HG03064 (cell line): ENCODE data around the gene HHIPL2.

ENCODE experiments used
- ATAC-seq: cut with Tn5 transposase; IDR thresholded peaks from one replicate; pipeline ENCODE4 v1.9.1; 2021; ENCODE audit warnings: low read depth; ENCODE audit not compliant: unreplicated experiment

The HHIPL2 gene

DNA sequence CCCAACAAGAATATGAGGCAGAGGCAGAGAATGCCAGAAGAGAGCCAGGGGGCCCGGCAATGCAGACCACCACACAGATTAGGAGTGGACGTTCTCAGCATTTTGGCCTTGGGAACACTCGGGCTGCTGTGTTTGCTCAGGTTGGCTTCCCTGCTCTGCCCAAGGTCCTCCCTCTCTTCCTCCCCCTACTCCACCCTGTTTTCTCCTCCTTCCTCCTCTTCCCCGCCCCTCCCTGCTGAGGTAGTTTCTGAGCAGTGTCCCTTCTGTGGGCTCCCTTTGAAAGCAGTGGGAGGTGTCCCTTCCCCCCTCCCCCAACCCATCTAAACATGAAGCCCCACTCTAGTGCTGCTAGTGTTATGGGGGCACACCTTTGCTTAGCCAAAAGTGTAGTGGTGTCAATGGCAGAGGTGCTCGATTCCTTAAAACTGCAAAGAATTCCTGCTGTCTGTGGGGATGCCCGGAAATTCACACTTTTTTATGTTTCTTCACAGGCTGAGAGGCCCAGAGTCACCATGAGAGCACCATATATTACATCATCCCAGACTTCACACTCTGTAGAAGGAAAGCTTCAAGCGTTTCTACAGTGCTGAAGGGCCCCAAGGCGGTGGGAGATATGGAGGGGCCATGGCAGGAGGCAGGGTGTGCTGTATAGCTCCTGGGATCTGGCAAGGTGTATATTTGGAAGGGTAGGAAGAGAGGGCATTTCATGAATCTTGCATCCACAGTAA lies at the start of gene HHIPL2:
Gene HHIPL2 (minus strand): TSS at position 161 of the 728 bp plus-strand sequence. CDS start 60 bp downstream, at position 101.
- ATAC-seq, result no peak

DNA sequence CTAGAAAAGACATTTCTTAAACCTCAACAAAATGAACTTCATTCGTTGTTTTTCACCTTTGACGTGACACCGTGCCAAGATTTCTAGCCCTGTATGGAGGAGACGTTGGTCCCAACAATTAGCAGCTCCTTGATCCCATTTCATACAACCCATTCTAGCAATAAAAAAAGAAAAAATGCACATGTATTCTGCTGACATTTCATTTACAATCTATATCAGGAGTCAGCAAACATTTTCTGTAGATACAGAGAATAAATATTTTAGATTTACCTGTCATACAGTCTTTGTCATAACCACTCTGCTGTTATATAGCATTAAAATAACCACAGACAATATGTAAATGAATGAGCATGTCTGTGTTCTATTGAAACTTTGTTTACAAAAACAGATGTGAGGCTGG lies 48.8 kb upstream of the HHIPL2 start:
- ATAC-seq, result no peak

DNA sequence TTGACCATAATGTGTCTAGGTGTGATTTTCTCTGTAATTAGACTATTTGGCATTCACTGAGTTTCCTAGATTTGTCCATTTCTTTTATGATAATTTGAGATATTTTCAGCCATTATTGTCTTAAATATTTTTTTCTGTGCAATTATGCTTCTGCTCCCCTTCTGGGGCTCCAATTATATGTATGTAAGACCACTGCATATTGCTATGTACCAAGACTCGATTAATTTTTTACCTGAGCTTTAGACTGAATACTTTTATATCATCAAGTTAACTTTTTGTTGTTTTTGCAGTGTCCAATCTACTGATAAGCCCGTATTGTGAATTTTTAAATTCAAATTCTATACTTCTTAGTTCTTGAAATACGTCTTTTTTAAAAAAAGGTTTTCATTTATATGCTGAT lies 46.9 kb upstream of the HHIPL2 start:
- ATAC-seq, result no peak

DNA sequence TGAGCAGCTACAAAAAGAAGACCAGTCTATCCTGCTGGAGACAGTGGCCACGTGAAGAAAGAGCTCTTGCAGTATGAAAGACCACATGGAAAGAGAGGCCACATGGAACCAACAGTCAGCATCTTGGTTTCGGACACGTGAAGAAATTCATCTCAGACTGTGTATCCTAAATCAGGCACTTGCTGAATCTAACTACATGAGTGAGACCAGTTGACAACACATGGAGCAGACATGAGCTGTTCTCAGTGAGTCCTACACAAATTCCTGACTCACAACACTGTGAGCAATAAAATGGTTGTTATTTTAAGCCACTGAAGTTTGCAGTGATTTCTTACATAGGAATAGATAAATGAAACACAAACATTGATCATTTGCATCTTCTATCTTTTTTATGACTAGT lies 44.3 kb upstream of the HHIPL2 start:
- ATAC-seq, result no peak

DNA sequence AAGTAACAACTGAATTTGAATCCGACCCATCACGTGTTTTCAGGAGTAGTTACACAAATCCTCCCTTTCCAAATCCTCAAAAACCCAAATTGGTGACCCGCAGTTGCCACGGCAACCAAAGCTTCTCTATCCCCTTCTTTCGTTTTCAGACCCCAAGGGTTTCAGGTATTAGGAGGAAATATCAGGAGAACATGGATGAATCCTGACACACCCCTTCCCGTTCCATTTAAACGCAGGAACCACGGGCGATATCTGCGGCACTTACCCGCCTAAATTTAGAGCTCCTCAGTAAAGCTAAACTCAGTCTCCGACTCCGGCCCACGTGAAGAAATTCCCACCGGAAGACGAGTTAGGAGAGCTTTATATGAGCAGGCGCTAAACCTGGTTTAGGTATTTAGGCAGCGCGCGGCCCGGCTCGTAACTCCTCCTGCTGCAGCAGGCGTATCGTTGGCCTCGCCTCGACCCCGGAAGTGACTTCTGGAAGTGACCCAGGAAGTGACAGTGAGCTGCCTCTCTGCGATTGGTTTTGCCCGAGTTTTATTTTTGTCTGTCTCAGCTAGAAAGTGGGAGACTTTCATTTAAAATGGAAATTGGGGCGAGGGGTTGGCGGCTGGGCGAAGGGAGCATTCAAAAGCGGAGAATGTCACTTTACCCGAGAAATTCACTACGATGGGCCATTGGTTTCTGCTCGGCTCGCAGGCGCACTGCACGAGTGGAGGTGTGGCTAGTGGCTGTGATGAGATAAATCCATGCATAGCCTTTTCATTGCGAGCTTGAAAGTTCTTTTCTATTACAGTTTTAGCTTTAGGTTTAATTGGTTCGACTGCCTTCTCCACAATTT lies 41.8 kb upstream of the HHIPL2 start, which contains the start of gene TAF1A:
Gene TAF1A (minus strand): TSS at position 472 of the 841 bp plus-strand sequence.
- peak; percentile 99 for ATAC-seq

DNA sequence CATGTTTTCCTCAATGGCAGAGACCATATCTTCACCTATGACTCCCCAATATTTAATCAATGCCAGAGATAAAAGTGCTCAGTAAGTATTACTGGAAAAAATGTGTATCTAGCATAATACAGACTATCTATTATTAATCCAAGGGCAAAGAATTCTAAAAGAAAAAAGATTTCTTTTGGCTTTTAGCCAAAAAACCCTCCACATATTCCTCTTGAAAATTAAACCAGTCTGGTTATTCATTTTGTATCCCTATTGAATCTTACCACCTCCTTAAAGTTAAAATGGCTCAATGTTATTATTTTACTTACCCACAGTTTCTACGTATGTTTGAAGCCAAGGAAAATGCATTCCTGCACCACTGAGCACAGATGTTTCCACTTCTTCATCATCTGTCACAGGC lies 40.2 kb upstream of the HHIPL2 start:
- ATAC-seq, result no peak

DNA sequence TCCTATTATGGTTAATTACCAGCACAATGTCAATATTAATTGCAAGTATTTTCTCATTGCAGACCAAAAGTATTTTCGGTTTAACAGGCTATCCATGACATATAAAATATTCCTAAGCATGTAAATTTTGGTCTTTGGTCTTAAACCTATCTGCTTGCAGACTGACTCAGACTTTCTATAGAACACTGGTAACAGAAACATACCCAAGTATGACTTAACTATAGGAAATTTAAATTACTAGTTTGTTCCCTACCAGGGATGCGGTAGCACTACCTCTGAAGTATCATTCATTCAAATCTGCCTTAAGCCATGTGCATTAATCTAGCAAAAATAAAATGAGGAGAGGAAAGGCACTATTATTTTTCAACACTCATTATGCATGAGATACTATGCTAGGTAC lies 38.9 kb upstream of the HHIPL2 start:
- no peak for ATAC-seq

DNA sequence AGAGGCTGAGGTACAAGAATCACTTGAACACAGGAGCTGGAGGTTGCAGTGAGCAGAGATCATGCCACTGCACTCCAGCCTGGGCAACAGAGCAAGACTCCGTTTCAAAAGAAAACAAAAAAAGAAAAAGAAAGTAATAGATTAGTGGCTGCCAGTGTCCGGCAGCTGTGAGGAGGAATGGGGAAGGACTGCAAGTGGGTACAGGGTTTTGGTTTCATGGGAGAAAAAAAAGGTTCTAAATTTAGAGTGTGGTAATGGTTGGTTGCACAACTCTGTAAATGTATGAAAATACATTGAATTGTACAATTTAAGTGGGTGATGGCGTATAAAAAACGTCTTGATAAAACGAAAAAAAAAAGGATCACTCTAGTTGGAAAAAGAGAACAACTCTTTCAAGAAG lies 35.2 kb upstream of the HHIPL2 start:
- ATAC-seq, result peak; percentile 77

DNA sequence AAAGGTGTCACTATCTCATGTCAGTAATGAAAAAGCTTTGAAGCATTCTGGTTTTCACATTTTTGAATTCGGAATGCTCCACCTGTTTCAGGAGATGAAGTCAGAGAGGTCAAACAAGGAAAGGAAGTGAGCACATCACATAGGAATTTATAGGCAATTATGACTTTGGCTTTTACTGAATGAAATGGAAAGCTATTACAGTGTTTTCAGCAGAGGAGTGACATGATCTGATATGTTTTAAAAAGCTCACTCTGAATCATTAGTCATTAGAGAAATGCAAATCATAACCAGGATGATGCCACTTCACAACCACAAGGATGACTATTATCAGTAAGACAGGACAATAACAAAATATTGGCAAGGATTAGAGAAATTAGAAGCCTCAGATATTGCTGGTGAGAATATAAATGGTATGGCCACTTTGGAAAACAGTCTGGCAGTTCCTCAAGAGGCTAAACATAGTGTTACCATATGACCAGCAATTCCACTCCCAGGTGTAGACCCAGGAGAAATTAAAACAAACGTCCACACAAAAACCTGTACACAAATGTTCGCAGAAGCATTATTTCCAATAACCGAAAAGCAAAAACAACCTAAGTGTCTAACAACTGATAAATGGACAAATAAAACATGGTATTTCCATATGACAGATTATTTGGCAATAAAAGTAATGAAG lies 34.3 kb upstream of the HHIPL2 start:
- peak; percentile 66 for ATAC-seq

DNA sequence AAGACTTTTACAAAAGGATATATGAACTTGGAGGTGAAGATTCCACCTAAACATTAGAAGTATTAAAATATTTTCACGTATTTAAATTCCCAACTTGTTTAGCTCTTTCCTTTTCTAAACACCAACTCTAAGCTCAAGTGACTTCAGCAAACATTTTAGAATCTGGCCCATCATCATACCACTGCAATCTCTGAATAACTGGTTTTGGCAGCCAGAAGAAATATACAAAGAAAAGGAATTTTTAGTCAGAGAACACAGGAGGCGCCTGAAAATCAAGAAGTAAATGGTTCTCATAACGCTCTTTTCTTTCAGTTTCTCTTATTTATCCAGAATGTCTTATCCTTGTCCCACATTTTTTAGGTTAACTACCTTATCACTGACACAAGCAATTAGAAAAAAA lies 31.4 kb upstream of the HHIPL2 start:
- ATAC-seq, result no peak

DNA sequence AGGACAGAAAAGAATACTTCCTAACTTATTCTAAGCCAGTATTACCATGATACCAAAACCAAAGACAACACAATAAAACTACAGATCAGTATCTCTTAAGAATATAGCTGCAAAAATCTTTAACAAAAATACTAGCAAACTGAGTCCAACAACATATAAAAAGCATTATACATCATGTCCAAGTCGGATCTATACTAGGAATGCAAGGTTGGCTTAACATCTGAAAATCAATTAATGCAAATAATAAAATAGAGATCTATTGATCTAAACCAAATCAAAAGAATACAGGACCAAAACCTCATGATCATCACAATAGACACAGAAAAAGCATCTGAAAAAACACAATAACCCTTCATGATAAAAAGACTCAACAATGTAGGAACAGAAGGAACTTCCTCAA lies 22.9 kb upstream of the HHIPL2 start:
- no peak for ATAC-seq

DNA sequence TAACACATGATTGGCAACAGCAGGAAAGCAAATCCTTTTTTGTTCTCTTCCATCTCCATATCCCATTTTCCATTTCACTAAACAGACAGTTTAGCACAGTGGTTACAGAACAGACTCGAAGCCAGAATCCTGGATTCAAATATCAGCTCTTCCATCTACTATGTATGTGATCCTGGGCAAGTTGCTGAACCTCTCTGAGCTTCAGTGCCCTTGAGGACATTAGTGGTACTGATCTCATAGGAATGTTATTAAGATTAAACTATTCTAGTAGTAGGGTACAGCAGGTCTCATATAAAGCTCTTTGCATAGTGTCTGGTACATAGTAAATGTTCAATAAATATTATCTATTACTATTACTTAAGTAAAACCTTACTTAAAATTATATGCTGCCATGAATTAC lies 13.8 kb upstream of the HHIPL2 start:
- no peak for ATAC-seq

DNA sequence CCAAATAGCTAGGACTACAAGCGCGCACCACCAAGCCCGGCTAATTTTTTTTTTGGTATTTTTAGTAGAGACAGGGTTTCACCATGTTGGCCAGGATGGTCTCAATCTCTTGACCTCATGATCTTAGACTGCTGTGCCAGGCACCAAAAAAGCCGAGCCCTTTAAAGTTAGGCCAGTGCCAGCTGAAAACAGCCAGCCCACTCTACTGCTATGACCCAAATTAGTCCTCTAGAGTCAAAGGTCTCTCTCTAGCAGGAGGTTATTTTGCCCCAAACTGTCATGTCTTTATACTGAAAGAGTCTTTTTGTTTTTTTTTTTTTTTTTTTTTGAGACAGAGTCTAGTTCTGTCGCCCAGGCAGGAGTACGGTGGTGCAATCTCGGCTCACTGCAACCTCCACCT lies 9.7 kb upstream of the HHIPL2 start:
- ATAC-seq, result no peak

DNA sequence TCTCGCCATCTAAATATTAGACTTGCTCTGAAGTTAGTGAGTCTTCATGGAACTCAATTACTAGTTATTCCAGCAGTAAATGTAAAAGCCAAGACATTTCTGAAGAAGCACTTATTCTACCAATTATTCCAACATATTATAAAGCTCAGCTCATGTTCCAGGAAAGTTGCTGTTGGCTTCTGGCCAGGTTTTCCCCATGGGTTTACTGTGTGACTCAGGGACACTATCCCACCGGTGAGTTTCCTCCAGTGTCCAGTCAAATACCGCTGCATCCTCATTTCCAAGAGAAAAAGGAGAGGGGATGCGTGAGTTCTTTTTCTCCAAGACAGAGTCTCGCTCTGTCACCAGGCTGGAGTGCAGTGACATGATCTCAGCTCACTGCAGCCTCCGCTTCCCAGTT lies 9.2 kb upstream of the HHIPL2 start:
- ATAC-seq, result no peak

DNA sequence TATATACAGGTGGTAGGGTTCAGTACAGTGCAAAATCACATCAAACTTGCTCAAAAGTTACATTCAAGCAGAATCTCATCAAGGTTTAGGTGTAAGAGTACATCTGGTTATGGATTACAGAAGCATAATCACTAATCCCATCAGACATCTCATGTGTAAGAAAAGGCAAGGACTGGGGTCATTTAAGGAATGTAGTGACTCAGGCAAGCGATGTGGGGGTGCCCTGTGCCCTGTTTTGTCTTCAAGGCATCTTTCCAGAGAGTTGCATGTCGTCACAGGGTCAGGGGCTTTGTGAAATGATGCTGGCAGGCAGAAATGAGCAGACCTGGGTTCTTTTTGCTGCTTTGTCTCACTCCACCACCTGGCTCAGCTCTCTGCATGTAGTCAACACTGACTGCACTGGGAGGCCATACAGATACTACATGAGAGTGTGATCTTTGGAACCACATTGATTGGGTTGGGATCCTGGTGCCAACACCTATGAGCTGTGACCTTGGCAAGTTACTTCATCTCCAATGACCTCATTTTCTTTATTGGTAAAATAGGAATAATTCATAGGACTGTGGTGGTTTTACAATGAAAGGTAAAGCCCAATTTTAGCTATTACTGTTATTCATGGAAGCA lies 8.2 kb upstream of the HHIPL2 start:
- no peak for ATAC-seq

DNA sequence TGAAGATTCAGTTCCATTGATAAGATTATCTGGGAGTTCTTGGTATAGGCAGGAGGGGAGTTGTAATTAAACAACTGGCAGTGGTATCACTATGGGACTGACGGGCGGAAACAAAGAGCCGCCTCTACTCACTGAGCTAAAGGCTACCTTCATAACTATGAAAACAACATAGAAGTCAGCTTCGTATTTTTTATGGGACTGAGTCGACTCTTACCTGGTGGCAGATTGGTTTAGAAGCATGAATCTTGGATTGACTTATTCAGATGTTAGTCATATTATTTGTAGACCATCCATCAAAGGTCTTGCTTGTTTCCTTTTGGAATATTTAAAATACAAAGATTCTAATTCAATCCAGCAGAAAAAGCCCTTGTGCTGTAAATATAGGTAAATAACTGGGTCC lies 6.3 kb upstream of the HHIPL2 start:
- ATAC-seq, result no peak

DNA sequence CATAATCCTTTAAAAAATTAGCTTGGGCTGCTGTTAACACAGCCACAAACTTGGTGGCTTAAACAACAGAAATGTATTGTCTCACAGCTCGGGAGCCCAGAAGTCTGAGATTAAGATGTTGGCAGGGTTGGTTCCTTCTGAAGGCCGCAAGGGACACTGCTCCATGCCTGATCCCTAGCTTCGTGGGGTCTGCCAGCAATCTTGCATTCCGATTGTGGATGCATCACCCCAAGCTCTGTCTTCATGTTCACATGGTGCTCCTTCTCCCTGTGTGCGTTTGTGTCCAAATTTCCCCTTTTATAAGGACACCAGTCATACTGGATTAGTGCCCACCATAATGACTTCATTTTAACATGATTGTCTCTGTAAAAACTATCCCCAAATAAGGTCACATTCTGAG lies 5.0 kb upstream of the HHIPL2 start:
- no peak for ATAC-seq

DNA sequence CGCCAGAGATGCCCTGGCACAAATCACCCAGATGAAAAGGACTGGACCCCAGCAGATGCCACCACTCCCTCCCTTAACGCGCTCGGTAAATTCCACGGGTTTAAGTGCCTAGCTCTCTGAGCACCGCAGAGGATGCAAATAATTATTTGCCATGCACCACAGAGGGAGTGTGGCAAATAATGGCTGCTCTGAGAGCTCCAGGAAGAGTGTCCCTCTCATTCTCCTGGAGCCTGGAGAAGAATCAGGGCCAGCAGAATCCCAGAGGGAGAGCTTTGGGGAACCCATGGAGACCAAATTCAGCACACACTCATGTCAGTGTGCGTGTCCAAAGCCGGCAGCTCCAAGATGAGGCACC lies 667 bp downstream of the HHIPL2 start:
- no peak for ATAC-seq

DNA sequence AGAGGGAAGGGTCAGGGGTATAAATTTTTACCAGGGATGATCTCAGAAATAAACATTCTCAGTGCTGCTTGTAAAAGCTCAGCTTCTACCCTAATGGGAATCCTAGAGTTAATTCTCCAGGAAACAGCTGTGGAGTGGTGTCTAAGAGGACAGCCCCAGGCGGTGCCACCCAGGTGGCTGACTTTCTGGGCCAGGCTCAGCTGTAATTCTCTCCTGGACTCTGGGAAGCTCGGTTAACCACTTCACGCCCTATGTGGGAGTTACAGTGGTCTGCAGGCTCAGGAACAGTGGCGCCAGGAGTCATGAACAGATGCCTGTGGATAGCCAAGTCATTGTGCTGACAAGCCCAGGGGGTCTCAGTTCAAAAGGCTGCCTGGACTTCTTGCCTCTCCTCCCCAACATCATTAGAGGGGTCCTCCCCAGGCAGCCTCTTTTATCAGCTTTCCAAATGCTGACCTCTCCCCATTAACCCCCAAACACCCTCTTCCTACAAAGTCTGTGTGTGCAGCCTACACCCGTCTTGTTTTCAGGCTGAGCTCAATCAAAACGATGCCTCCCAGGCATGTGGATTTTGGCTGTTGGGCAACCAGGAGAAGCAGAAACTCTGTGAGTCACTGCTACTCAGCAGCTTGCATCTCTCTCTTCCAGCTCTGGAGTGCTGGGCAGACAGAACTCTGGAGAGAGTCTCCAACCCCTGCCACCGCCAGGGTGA lies 1.2 kb downstream of the HHIPL2 start:
- no peak for ATAC-seq

DNA sequence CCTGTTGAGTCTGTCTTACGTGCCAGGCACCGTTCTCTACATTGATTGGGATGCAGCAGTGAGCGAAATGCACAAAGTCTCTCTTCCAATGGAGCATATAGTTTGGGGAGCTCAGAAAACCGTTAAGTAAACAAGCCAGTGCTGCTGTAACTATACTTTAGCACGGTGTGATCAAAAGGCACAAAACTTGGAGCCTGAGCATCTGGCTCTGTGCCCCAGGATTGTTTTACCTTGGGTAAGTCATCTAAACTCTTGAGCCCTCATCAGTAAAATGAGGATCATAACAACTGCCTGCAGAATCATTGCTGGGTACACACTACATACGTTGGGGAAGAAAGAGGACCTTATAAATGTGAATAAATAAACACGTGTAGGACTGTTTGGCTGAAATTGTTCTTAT lies 1.8 kb downstream of the HHIPL2 start:
- no peak for ATAC-seq
